GM19023 (cell line): Measurements from ENCODE around the gene CCDC57.
"Not testable (repeated sequence)": the region's sequence is repeated elsewhere in the genome, so short reads cannot be mapped to it uniquely, and the experiment has no call there.

Source experiments
- ATAC-seq: cut with Tn5 transposase; IDR thresholded peaks from one replicate; pipeline ENCODE4 v1.9.1; 2021; ENCODE audit warnings: mild to moderate bottlenecking, moderate library complexity; ENCODE audit not compliant: unreplicated experiment

CCDC57 gene

DNA sequence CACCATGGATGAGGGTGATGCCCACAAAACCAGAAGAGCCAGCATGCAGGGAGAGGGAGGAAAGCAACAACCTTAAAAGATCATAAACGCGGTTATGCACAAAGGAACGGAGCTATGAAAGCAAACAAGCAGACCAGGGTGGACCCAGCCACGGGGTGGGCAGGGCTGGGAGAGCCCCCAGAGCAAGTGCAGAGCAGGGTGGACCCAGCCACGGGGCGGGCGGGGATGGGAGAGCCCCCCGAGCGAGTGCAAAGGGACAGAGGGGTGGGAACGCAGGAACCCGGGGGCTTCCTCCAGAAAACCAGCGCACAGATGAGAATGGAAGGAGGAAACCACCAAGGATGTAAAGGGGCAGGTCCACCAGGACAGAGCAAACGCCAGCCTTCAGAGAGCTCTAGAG lies 33.2 kb downstream of the CCDC57 start:
- ATAC-seq = no peak

DNA sequence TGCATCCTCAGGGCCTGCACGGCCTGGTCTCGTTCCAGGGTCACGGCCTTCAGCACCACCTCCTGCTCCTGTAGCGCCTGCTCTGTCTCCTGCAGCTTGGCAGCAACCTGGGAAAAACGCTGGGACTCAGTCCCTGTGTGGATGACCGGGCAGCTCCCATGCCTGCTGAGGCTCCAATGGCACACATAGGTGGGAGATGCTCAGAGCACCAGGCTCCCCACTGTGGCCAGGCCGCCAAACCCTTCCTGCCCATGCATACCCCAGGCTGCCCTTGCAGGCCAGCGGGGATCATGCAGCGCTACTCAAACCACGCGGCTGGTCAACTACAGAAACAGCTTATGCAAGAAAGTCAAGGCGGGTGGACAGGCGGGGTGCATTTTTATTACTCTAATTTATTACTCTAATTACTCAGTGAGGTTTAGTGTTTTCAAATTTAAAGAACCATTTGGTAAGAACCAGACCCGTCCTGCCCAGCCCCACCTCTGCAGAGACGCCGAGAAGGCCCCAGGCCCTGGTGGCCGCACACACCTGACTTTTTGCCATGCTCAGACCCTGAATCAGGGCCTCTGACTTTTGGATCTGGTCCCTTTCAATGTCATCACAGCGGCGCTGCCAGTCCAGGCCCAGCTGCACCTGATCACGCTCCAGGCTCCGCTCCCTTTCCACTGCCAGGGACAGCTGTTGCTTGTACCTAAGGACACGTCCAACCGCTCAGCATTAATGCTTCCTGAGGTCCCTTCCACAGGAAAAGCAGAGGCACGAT lies 34.0 kb downstream of the CCDC57 start:
- ATAC-seq = no peak

DNA sequence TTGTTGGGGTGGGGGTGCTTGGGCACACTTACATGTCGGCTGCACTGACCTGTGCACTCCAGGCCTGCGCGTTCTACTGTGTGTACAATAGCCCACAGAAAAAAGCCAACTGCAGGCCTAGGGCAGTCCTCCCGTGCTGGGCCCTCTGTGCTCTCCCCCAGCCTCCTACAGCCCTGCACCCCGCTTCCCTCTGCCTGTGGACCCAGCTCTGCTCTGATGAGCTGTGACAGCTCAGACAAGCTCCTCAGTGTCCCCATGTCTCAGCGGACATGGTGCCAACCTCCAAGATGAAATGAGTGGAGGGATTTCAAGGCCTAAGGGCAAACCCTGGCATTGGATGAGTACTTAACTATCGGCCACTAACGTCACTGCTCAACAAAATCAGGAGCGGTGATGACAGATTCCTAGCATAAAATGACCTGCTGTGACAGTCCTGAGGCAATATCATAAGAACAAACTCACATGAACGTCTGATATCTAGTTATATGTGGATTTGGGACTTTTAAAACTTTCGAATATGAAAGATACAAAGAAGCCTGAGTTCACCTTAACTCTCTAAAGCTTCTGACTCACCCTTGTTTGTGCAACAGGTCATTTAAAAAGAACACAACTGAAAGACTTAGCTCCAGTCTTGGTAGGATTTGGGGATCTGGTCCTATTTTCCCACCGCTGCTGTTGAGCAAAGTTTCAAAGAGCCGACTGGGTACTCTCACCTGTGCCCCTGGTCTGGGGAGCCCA lies 34.7 kb downstream of the CCDC57 start:
- no peak for ATAC-seq

DNA sequence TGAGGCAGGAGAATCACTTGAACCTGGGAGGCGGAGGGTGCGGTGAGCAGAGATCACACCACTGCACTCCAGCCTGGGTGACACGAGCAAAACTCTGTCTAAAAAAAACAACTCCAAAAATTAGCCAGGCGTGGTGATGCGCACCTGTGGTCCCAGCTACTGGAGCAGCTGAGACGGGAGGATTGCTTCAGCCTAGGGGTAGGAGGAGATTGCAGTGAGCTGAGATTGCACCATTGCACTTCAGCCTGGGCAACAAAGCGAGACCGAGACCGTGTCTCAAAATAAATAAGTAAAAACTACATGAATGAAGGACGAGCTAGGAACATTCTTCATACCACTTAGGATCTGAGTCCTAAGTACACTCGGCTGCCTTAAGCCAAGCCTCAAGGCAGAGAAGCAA lies 35.4 kb downstream of the CCDC57 start:
- ATAC-seq = no peak

DNA sequence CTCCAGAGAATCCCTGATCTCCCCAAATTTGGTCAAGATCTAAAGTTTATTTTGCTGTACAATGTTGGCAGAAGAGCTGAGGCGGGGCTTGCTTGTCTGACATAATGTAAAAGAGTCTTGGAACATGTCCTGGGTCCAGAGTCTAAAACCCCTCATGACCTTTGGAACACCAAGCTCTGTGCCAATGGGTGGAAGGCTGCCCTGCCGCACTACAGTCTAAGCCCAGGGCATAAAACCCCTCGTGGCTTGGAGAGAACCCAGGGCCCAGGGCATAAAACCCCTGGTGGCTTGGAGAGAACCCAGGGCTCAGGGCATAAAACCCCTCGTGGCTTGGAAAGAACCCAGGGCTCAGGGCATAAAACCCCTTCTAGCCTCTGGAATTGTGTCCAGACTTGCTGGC lies 36.7 kb downstream of the CCDC57 start:
- no peak for ATAC-seq

DNA sequence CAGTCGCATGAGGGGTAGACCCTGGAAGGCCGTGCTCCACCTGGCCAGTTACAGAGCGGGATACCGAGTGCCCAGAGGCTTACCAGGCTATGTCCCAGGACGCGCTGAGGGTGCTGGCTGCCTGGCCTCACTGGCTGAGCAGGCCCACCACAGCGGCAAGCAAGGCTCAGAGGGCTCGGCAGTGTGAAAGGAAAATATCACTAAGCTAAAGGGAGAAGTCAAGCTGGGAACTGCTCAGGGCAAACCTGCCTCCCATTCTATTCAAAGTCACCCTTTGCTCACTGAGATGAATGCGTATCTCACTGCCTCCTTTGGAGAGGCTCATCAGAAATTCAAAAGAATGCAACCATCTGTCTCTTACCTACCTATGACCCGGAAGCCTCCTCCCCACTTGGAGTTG lies 37.4 kb downstream of the CCDC57 start:
- no peak for ATAC-seq

DNA sequence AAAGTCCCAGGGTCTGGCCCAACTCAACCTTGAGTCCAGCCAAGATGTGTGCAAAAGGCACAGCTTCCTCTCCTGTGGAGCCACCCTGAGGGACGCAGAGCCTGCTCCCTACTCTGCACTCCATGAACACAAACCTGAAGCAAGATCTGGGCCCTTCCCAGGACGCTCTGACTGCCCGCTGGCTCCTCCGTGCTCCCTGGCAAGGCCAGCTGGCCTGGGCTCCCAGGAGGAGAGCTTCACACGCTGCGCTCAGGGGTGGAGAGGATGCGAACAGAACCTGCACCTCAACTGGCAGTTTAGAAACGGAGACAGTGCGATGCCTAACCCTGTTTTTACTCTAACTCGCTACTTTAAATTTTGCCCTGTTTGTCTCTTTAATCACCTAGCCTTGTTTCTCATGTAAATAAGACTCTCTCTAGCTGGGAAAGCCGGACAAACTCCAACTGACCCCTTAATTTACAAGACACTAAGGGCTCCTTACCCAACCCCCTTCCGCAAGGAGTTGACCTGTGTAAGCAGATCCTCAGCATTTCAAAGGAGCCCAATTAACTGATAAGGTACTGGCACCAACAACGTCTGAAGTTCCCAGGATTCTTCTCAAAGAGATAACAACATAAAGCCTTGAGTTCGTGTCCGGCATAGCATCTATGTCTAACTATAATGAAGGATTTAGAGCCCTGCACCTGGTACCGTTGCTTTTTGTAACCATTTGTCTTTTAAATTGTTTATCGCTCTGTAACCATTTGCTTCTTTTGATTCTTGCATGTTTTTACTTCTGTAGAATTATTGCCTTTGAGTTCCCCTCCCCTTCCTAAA lies 38.4 kb downstream of the CCDC57 start:
- ATAC-seq = not testable (repeated sequence)

DNA sequence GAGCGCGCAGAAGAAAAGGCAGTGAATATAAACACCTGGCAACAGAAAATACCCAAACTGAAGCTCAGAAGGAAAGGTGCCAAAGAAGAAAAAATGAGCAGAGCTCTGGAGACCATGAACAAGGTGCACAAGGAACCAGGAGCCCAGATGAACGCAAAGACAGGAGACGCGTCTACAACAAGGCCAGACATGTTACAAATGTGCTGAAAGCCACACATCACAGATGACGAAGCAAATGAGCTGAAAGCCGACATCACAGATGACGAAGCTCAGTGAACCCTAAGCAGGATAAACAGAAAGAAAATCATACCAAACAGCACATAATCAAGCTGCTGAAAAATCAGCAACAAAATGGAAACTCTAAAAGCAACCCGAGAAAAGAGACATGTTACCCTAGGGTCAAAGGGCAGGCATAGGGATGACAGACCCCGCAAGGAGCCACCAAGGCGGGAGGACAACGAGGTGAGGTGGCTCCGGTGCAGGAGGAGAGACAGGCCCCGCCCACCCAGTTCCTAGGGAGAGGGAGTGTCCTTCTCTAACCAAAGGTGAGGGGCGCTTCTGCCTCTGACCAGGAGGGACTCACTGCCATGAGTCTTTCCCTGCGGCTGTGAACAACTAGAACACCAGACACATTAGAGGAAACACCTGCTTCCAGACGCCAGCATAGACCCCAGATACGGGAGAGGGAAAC lies 39.1 kb downstream of the CCDC57 start:
- ATAC-seq = no peak

DNA sequence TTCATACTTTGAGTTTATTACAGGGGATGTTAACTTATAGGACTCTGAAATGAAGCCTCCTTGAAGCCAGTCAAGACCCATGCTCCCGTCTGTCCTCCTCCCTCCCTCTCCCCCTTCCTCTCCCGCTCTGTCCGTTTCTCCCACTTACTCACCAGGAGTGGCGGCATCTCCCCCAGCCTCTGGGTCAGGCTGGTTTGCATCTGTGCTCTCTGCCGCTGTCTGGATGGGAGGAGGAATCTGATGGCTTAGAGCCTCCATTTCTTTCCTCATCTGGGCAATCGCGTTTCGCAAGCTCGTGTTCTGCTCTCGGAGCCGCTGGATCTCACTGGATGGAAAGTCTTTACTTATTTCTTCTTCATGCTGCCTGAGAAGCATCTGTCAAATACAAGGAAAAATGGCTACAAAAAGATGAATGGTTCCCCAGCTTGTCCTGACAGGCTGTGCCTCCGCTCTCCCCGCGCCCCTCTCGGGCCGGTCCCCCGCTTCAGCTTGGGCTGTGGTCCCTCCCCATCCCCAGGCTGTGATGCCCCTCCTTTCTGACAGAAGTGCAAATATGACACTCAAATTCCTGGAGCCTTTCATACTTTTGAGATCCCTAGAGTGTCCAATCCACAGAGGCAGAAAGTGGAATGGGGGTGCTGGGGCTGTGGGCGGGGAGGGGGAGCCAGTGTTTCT lies 40.0 kb downstream of the CCDC57 start:
- no peak for ATAC-seq

DNA sequence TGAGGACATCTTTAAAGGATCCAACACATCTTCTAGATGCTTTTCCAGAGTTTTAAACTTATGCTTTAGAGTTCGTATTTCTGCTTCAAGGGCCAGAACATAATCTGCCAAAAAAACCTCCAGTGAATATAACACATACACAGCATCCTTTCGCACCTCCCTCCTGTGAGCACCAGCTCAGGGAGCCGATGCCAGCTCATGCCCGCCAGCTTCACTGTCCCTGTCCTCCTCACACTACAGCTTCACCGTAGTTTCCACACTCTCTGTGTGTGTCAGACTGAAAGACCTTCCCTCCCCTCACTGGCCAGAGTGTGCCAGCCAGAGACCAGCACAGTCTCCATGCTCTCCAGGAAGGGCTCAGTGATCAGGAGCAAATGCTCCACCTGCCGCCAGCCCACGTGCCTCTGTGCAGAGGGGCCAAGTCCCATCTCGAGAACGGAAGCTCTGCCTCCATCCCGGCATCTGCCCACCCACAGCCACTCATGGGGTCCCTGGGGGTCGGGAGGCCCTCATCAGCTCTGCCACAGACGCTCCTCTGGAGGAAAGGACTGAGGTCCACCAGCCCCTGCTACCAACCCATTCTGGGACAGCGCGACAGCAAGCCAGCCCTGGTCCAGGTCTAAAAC lies 40.8 kb downstream of the CCDC57 start:
- ATAC-seq = no peak

DNA sequence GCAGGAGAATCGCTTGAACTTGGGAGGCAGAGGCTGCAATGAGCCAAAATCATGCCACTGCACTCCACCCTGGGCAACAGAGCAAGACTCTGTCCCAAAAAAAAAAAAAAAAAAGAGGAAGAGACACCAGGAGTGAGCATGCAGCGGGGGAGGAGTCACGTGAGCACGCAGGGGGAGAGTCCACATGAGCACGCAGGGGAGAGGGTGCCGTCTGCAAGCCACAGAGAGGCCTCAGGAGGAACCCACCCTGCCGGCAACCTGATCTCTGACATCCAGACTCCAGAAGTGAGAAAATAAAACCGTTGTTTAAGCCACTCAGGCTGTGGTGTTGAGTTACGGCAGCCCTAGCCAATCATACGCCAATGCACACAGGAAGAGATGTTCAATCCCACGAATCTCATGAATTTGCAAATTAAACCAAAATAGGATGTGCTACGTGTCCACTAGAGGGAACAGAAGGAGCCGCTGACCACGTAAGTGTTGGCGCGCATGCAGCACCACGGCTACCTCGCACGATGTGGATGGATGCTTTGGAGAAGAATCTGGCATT lies 42.2 kb downstream of the CCDC57 start:
- ATAC-seq = no peak

DNA sequence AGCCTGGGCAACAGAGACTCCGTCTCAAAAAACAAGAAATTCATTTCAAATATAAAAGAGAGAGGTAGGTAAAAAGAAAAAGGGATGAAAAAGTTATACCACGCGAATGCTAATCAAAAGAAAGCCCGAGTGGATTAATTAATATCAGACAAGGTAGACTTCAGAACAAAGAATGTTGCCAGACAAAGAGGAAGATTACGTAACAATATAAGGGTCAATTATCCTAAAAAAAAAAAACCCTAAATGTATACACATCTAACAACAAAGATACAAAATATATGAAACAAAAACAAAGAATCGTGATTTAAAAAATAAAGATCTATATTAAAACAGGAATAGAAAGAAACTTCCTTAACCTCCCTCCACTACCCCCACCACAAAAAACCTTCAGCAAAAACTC lies 44.1 kb downstream of the CCDC57 start:
- no peak for ATAC-seq

DNA sequence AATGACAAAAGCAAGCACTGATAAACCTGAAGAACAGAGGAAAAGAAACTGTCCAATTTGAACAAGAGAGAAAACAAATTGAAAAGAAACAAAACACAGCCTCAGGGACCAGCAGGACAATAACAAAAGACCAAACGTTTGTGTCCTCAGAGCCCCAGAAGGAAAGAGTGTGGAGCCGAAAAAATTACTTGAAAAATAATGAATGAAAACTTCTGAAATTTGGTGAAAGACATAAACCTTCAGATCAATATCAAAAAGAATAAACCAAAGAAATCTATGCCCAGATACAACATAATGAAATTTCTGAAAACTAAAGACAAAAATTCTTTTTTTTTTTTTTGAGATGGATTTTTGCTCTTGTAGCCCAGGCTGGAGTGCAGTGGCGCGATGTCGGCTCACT lies 45.6 kb downstream of the CCDC57 start:
- no peak for ATAC-seq

DNA sequence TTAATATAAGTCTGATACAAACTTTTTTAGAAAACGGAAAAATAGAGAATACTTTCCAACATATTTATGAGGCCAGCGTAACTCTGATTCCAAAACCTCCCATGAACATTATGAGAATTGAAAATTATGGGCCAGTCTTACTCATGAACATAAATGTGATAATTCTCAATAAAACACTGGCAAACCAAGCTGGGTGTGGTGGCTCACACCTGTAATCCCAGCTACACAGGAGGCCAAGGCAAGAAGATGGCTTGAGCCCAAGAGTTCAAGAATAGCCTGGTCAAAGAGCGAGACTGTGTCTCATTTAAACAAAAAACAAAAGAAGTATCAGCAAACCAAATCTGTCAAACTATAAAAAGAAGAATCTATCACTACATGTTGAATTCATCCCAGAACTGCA lies 47.8 kb downstream of the CCDC57 start:
- no peak for ATAC-seq

DNA sequence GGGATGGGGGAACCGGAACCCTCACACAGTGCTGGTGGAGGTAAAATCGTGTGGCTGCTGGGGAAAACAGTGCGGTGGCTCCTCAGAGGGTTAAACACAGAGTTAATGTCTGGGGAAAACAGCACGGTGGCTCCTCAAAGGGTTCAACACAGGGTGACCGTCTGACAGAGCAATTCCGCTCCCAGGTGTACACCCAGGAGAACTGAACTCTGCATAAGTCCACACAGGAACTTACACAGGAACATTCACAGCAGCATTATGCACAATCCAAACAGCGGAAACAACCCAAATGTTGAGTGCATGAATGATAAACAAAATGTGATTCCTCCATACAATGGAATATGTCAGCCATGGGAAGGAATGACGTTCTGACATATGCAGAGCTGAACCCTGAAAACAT lies 51.4 kb downstream of the CCDC57 start:
- no peak for ATAC-seq

DNA sequence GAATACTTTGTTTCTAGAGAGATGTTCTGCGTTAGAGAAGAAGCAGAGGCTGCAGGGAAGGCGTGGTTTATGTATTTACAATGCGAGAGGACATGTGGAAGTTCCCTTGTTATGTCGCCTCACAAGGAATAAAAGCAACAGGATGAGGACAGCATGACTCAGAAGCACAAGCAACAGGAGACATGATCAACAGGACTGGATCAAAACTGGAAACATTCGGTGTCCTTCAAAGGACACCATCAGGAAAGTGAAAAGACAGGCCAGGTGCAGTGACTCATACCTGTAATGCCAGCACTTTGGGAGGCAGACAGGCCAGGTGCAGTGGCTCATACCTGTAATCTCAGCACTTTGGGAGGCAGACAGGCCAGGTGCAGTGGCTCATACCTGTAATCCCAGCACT lies 52.6 kb downstream of the CCDC57 start:
- ATAC-seq = no peak

DNA sequence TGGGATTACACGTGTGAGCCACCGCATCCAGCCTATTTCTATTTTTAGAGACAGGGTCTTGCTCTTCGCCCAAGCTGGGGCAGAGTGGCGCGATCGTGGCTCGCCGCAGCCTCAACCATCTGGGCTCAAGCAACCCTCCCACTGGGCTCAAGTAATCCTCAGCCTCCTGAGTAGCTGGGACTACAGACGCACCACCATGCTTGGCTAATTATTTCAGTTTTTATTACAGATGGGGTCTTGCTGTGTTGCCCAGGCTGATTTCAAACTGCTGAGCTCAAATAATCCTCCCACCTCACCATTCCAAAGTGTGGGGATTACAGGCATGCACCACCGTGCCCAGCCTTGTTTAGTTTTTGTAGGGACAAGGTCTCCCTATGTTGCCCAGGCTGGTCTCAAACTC lies 53.8 kb downstream of the CCDC57 start:
- no peak for ATAC-seq

DNA sequence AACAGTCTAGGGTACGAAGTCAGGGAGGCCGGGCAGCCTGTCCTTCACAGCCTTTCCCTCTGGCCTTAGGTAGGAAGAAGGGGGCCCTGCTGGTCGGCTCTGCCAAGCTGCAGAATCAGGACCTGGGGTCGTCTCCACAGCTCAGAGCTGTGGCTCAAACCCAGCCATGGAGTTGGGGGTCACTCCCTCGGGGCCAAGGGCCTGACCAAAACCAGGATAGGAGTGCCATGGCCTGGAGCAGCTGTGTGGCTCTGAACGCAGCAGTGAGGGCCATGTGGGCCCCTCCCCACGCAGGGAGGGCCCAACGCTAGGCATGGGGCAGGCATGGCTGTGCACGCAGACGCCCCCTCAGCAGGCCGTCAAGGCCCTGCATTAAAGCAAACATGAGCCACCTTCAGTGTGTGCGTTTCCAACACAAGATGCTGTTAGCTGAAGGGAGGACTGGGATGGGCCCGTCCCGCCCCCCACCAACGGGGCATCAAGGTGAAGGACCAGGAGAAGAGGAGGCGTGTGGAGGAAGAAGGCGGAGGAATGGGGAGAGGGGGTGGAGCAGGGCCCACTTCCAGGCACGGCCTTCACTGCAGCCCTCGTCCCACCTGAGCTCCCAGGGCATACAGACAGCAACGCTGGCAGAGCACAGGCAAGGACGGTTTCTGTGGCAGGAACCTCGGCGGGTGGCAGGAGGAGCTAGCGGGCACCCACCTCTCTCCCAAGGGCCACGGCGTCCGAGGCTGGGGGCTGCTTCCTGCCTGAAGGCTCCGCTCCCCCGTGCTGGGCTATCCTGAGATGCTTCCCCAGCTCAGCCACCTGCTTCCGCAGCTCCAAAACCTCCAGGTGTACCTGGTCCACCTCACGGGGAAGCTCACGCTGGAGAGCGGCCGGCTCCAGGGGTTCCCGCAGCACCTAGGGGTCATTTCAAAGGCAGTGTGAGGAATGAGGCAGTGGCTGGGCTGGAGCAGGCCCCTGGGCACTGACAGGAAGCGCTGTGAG lies 55.3 kb downstream of the CCDC57 start:
- no peak for ATAC-seq
